CD4-positive, alpha-beta T cell (primary cell): ENCODE data around the gene KIF18A. TPM values are rescaled to one million over a fixed set of nuclear protein-coding genes. Genes with fewer than 3 reads are reported as not detected.

Experiments
- ATAC-seq: fragments of 200-7000 bp; cut with Tn5 transposase; one replicate; pipeline ENCODE4 v1.10.0; 2022; ENCODE audit warnings: mild to moderate bottlenecking; ENCODE audit not compliant: poor library complexity
- CTCF ChIA-PET: fragments of 350-600 bp; sonication (Branson Sonifier 250); formaldehyde crosslinking; loops from one replicate; lab custom pipeline; 2021; ENCODE audit warnings: antibody characterized with exemption, inconsistent platforms; lab: Charles Lee
- POLR2A ChIA-PET: fragments of 350-600 bp; sonication (Branson Sonifier 250); formaldehyde crosslinking; loops from one replicate; lab custom pipeline; 2021; ENCODE audit warnings: antibody characterized with exemption, inconsistent platforms; lab: Charles Lee
- DNase-seq, 14 experiments: peaks; one replicate each; pipeline ENCODE4 v3.0.0-alpha.2; 2013 to 2020; ENCODE audit warnings: mixed read lengths in 2 of 14
- H3K27ac ChIP-seq, 2 donors: one replicate each; pipeline versions ENCODE4 v1.5.1 to v1.7.0; 2013; ENCODE audit warnings: low read length in 2 of 2, low read depth in 1 of 2, mild to moderate bottlenecking in 1 of 2
- H3K27me3 ChIP-seq, 2 experiments: 1 replicate in 1 of 2; 2 replicates in 1 of 2; pipeline versions ENCODE4 v1.6.1 to v1.7.0; 2013; ENCODE audit warnings: low read length in 2 of 2, control low read depth in 1 of 2, mild to moderate bottlenecking in 1 of 2, moderate library complexity in 1 of 2; ENCODE audit not compliant: insufficient read depth in 2 of 2, control insufficient read depth in 1 of 2
- H3K36me3 ChIP-seq: one replicate; pipeline ENCODE4 v1.6.1; 2013; ENCODE audit warnings: low read length, control low read depth; ENCODE audit not compliant: insufficient read depth
- H3K4me1 ChIP-seq: one replicate; pipeline ENCODE4 v1.6.1; 2013; ENCODE audit warnings: low read length, control low read depth; ENCODE audit not compliant: insufficient read depth
- H3K4me3 ChIP-seq: one replicate; pipeline ENCODE4 v1.5.1; 2013; ENCODE audit warnings: mild to moderate bottlenecking, low read length, moderate library complexity
- H3K9me3 ChIP-seq, 2 experiments: 1 replicate in 1 of 2; 2 replicates in 1 of 2; pipeline versions ENCODE4 v1.6.1 to v1.7.0; 2013; ENCODE audit warnings: low read length in 2 of 2, mild to moderate bottlenecking in 2 of 2, control low read depth in 1 of 2, moderate library complexity in 1 of 2; ENCODE audit not compliant: control insufficient read depth in 1 of 2, insufficient read depth in 1 of 2
- H3K27ac Mint-ChIP-seq: one replicate; pipeline ENCODE4 v1.8.0; 2020; ENCODE audit warnings: mixed read lengths
- H3K27me3 Mint-ChIP-seq: one replicate; pipeline ENCODE4 v1.8.0; 2021; ENCODE audit warnings: mixed read lengths
- H3K36me3 Mint-ChIP-seq: one replicate; pipeline ENCODE4 v1.8.0; 2021; ENCODE audit warnings: low read depth, mixed read lengths
- H3K4me1 Mint-ChIP-seq: one replicate; pipeline ENCODE4 v1.8.0; 2021; ENCODE audit warnings: low read depth, mixed read lengths
- H3K4me3 Mint-ChIP-seq: one replicate; pipeline ENCODE4 v1.8.0; 2020; ENCODE audit warnings: mild to moderate bottlenecking, mixed read lengths
- H3K9me3 Mint-ChIP-seq: one replicate; pipeline ENCODE4 v1.8.0; 2020; ENCODE audit warnings: mixed read lengths
- intact Hi-C, 2 experiments: fragments of 100-400 bp; cut with DNase I in 1 of 2; cut with micrococcal nuclease in 1 of 2; formaldehyde crosslinking; loops; one replicate each; pipeline versions ENCODE4 v1.15.1 to v1.9.0; 2023 to 2025; cut with DNase I, micrococcal nuclease
- total RNA-seq, 174 experiments: library from RNA in 2 of 174; stranded (reverse) in 2 of 174; gene quantifications; one replicate each; pipeline ENCODE4 v1.2.3 and lab custom pipeline; 2021 to 2026
- TF ChIP-seq, protein P1 (sequence below): fragments of 200-600 bp; IDR thresholded peaks from one replicate; pipeline ENCODE4 v1.8.0; 2022; ENCODE audit warnings: antibody characterized with exemption, mild to moderate bottlenecking

KIF18A gene
- total RNA-seq, 2 experiments from 2014 or later = 3.4 to 5.3 TPM

DNA sequence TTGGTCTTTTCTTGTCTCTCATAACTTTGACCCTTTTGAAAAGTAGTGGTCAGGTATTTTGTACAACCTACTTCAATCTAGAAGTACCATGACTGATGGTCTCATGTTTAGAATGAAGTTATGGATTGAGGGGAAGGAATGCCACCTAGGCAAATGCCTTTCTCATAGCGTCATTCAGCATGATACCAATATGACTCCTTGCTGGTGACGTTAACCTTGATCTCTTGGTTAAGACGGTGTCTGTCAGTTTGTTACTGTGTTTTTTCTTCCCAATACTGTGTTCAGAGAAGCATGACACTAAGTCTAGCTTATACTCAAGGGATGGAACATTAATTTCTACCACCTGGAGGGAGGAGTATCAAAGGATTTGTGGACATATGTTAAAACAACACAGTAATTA is 130.9 kb downstream of the KIF18A start:
- H3K4me1 ChIP-seq = no peaks in the 10 kb centered on the region
- Mint-ChIP-seq H3K36me3 (no peaks in the 10 kb centered on the region), H3K27me3 (no peaks in the 10 kb centered on the region), H3K9me3 (no peaks in the 10 kb centered on the region), H3K4me1 (no peaks in the 10 kb centered on the region), H3K4me3 (no peak overlapping the region), H3K27ac (no peak overlapping the region)
- H3K9me3 ChIP-seq = no peaks in the 10 kb centered on the region
- H3K27ac ChIP-seq = no peak overlapping the region
- ChIA-PET POLR2A (no interaction called here), CTCF (no interaction called here)
- no peaks in the 10 kb centered on the region for H3K36me3 ChIP-seq
- TF ChIP-seq, protein P1, sequence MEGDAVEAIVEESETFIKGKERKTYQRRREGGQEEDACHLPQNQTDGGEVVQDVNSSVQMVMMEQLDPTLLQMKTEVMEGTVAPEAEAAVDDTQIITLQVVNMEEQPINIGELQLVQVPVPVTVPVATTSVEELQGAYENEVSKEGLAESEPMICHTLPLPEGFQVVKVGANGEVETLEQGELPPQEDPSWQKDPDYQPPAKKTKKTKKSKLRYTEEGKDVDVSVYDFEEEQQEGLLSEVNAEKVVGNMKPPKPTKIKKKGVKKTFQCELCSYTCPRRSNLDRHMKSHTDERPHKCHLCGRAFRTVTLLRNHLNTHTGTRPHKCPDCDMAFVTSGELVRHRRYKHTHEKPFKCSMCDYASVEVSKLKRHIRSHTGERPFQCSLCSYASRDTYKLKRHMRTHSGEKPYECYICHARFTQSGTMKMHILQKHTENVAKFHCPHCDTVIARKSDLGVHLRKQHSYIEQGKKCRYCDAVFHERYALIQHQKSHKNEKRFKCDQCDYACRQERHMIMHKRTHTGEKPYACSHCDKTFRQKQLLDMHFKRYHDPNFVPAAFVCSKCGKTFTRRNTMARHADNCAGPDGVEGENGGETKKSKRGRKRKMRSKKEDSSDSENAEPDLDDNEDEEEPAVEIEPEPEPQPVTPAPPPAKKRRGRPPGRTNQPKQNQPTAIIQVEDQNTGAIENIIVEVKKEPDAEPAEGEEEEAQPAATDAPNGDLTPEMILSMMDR = no peak
- no peaks in the 10 kb centered on the region for H3K27me3 ChIP-seq
- H3K4me3 ChIP-seq = no peak overlapping the region
- intact Hi-C loops = no loop called here
- DNase-seq (no peak), ATAC-seq (no peak)

DNA sequence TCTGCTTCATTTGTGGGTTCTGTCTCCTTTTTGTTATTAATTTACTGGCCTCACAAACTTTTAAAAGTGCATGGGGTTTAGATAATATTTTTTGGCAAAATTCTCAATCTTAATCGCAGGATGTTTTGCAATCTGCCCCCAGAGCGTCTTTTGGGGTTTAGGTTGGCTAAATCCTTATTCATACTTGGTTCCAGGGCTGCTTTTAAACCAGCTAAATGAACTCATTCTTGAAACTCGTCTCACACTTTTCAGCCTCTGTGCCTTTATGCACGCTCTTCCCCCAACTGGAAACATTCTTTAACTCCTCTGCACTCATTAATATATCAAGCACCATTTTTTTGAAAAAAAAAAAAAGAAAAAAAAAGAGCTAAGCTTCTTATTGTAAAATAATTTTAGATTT is 131.7 kb downstream of the KIF18A start:
- Mint-ChIP-seq H3K4me3 (no peak overlapping the region), H3K36me3 (no peaks in the 10 kb centered on the region), H3K27me3 (no peaks in the 10 kb centered on the region), H3K27ac (no peak overlapping the region), H3K9me3 (no peaks in the 10 kb centered on the region), H3K4me1 (no peaks in the 10 kb centered on the region)
- ChIA-PET CTCF (no interaction called here), POLR2A (no interaction called here)
- Histone ChIP-seq H3K27me3 (no peaks in the 10 kb centered on the region), H3K4me3 (no peak overlapping the region), H3K4me1 (no peaks in the 10 kb centered on the region), H3K36me3 (no peaks in the 10 kb centered on the region), H3K27ac (no peak overlapping the region), H3K9me3 (no peaks in the 10 kb centered on the region)
- no peak for ATAC-seq
- intact Hi-C loops = no loop called here
- DNase-seq = no peak
- TF ChIP-seq, protein P1 = no peak

DNA sequence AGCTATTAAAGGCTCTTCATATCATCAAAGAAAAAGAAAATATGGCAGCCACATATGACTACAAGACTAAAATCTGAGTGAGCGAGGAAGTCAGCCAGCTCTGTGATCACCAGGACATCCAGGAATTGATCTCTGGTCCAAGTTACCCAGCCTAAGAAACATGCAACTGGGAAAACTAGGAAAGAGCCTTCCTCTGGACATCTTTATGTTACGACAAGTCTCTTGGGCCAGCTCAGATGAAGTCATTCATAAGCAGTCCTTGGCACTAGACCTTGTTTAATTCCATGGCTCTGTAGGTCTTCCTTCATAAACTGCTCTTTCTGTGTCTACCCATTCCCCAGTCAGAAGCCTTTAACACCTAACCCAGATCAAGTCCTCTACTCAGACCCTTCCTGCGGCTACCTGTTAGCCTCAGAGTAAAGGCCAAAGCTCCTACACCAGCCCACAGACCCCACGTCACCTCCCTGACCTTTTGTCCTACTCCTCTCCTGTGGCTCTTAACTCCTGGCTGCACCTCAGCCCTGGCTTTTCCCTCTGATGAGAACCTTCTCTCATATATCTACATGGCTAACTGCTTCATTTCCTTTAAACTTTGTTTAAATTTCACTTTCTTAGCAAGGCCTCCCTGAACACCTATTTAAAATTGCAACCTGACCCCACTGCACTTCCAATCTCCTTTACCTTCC is 134.0 kb downstream of the KIF18A start:
- no peak overlapping the region for H3K4me3 Mint-ChIP-seq
- no peaks in the 10 kb centered on the region for H3K4me1 ChIP-seq
- CTCF ChIA-PET = no interaction called here
- no peaks in the 10 kb centered on the region for H3K27me3 Mint-ChIP-seq
- no peak overlapping the region for H3K27ac Mint-ChIP-seq
- DNase-seq = no peak
- no peak overlapping the region for H3K27ac ChIP-seq
- POLR2A ChIA-PET = no interaction called here
- ATAC-seq = no peak
- no peaks in the 10 kb centered on the region for H3K27me3 ChIP-seq
- TF ChIP-seq, protein P1 = no peak
- intact Hi-C loops = no loop called here
- no peaks in the 10 kb centered on the region for H3K4me1 Mint-ChIP-seq
- no peaks in the 10 kb centered on the region for H3K36me3 Mint-ChIP-seq
- H3K9me3 ChIP-seq = no peaks in the 10 kb centered on the region
- H3K9me3 Mint-ChIP-seq = no peaks in the 10 kb centered on the region
- H3K36me3 ChIP-seq = no peaks in the 10 kb centered on the region
- no peak overlapping the region for H3K4me3 ChIP-seq
